ENCODE results near the gene TRIM17. TPM values are rescaled to one million over a fixed set of nuclear protein-coding genes. Genes with fewer than 3 reads are reported as not detected.
"Not testable (repeated sequence)": the region's sequence is repeated elsewhere in the genome, so short reads cannot be mapped to it uniquely, and the experiment has no call there.

Gene TRIM17
- total and polyA plus RNA-seq, 5 experiments from 2014 or later, result 0.39 to 3.1 (median 0.62) TPM

DNA sequence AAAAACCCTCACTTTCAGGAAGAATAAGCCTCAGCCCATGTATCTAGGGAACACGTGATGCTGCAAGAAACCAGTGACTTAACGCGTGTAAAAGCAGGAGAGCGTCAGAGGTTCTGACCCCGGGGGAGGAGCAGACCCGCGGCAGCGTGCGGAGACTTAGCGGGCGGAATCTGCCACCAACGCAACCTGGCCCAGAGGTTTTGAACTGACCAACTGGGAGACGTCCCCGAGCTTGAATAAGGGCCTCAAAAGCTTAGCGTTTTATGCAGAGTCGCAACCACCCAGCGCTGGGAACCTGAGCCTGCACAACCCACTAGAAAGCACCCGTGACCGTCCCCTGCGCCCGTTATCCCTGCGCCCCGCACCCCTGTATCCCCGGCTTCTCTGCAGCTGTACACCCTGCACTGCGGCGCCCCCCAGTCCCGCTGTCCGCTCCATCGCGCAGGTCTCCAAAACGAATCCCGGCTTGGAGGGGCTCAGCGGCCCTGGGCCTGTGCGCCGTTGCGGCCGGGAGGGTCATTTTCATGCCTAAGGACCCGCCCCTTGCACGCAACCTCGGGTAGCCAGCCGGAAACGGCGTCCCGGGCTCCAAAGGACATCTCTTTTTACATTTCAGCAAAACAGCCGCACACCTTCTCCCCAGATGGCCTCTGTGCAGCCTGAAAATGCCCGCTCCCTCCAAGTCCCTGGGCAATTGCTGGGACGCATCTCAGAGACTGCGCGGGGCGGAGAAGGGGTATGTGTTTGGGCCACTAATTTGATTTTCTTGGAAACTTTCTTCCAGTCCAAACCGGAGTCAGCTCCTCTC lies 29.4 kb upstream of the TRIM17 start:
- Mint-ChIP-seq H3K36me3 (peaks cover 0 to 2% (median 0%) of the 10 kb centered on the region in 3 donors), H3K27me3 (peaks cover 18 to 69% (median 58%) of the 10 kb centered on the region in 5 donors), H3K9me3 (peaks cover 0 to 4% (median 0%) of the 10 kb centered on the region in 9 donors), H3K4me1 (peaks cover 9 to 17% (median 15%) of the 10 kb centered on the region in 4 donors), H3K4me3 (peak overlapping the region; percentile 70 to 89 (median 84)), H3K27ac (peak overlapping the region in 2 of 10 donors; percentile 27 to 83)
- peak in 3 of 10 donors; percentile 22 to 40 (median 24) for DNase-seq
- ATAC-seq, result peak; percentile 86 to 87
- POLR2A ChIA-PET, result no interaction called here

DNA sequence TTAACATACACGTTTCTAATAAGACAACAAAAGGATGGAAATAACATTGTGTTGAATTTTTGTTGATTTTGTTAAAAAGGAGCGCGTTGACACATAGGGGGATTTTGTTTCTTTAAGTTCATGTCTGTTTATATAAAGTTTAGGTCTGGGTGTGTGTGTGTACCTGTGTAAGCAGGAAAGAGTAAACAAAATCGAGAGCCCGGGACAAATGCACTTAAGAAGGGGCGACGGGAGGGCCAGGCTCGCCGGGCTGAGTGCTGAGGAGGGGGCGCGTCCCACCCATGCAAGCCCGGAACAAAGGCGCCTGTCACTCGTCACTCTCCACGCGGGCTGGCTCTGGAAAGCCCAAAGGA lies 28.8 kb upstream of the TRIM17 start:
- ATAC-seq, result no peak
- Mint-ChIP-seq H3K27me3 (peaks cover 18 to 75% (median 62%) of the 10 kb centered on the region in 5 donors), H3K9me3 (peaks cover 0 to 4% (median 0%) of the 10 kb centered on the region in 9 donors), H3K4me3 (peak overlapping the region; percentile 70 to 89 (median 84)), H3K36me3 (peaks cover 0 to 2% (median 0%) of the 10 kb centered on the region in 3 donors), H3K27ac (peak overlapping the region in 2 of 10 donors; percentile 2 to 70), H3K4me1 (peaks cover 9 to 17% (median 15%) of the 10 kb centered on the region in 4 donors)
- no peak for DNase-seq
- POLR2A ChIA-PET, result no interaction called here

DNA sequence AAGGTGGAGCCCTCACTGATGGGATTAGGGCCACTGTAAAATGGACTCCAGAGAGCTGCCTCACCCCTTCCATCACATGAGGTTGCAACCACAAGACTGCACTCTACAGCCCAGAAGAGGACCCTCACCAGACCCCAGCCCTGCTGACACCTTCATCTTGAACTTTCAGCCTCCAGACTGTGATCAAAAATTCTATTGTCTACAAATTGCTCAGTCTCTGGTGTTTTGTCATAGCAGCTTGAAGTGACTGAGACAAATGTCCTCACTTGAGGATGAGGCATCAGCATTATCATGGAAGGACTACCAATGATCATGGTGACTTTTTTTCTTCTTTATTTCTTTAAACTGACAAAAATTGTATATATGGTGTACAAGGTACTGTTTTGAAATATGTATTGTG lies 26.7 kb upstream of the TRIM17 start:
- H3K4me1 Mint-ChIP-seq, result peaks cover 9 to 17% (median 15%) of the 10 kb centered on the region in 4 donors
- POLR2A ChIA-PET, result interaction anchor here (0.5 kb wide), 1 partner anchor 334 kb away, joined by 3 read pairs; no protein-coding TSS in a partner anchor
- ATAC-seq (no peak), DNase-seq (no peak)
- H3K9me3 Mint-ChIP-seq, result peaks cover 0 to 4% (median 0%) of the 10 kb centered on the region in 9 donors
- H3K27ac Mint-ChIP-seq, result no peak overlapping the region
- peaks cover 0 to 2% (median 0%) of the 10 kb centered on the region in 3 donors for H3K36me3 Mint-ChIP-seq
- peaks cover 28 to 91% (median 68%) of the 10 kb centered on the region in 5 donors for H3K27me3 Mint-ChIP-seq
- H3K4me3 Mint-ChIP-seq, result no peak overlapping the region

DNA sequence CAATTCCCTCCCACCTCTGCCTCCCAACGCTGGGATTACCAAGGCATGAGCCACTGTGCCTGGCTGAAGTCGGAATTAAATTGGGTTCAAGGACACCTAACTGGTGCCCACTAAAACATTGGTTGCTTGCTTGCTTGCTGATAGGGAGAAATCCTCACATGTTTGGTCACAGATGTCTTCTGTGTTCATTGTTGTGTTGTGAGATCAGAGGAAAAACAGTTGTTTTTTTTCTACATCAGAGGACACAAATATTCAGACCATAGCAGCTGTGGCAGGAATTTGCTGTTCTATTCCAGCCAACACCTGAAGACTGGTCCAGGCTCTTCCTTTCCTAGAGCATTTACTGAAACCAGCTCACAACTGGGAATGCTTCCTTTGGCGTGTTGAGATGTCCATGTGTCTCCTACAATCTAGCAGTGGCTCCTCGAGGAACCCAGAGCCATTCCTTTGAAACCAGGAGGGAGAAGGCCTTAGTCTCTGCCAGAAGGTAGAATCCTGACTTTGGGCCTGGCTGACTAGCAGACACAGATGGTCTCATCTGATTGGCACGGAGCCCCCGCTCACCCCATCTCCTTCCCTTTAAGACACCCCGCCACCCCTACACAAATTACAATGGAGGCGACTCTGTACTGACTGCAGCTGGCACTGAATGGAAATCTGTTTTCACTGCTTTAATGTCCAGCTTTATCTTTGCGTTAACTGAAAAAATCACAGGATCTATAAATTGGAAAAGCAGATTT lies 24.3 kb upstream of the TRIM17 start:
- Mint-ChIP-seq H3K9me3 (peaks cover 0 to 2% (median 0%) of the 10 kb centered on the region in 9 donors), H3K4me1 (peaks cover 8 to 10% (median 9%) of the 10 kb centered on the region in 4 donors), H3K4me3 (no peak overlapping the region), H3K36me3 (peaks cover 0 to 2% (median 0%) of the 10 kb centered on the region in 3 donors), H3K27me3 (peaks cover 30 to 84% (median 53%) of the 10 kb centered on the region in 5 donors), H3K27ac (no peak overlapping the region)
- POLR2A ChIA-PET, result no interaction called here
- ATAC-seq, result no peak
- no peak for DNase-seq

DNA sequence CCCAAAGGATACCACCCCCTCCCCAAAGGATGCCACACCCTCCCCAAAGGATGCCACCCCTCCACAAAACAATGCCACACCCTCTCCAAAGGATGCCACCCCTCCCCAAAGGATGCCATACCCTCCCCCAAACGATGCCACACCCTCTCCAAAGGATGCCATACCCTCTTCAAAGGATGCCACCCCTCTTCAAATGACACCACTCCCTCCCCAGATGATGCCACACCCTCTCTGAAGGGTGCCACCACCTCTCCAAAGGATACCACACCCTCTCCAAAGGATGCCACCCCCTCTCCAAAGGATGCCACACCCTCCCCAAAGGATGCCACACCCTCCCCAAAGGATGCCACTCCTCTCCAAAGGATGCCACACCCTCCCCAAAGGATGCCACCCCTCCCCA lies 21.6 kb upstream of the TRIM17 start:
- POLR2A ChIA-PET, result no interaction called here
- H3K4me1 Mint-ChIP-seq, result no peaks in the 10 kb centered on the region
- H3K9me3 Mint-ChIP-seq, result no peaks in the 10 kb centered on the region
- H3K36me3 Mint-ChIP-seq, result no peaks in the 10 kb centered on the region
- DNase-seq, result no peak
- no peak for ATAC-seq
- no peak overlapping the region for H3K27ac Mint-ChIP-seq
- H3K27me3 Mint-ChIP-seq, result peaks cover 24 to 79% (median 39%) of the 10 kb centered on the region in 5 donors
- H3K4me3 Mint-ChIP-seq, result no peak overlapping the region

DNA sequence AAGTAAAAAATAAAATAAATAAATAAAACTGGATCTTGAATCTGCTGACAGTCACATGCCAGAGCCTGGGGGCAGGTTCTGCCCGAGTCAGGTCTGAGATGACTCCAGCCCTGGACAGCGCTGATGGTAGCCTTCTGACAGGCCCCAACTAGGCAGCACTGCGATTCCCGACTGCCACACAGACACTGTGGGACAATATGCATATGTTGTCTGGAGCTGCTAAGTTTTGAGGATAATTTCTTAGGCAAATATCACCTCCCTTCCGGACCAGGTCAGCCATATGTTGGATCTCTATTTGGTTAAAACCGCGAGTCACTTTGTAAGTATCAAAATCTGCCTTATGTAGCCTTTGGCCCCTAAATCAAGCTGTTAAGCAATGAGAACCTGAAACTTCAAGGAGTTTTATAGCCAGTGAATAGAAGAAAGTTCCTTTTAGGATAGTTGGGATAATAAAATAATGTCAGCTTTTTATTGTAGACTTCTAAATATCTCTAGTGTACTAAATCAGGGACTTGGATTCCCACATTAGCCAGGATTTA lies 20.8 kb upstream of the TRIM17 start:
- Mint-ChIP-seq H3K36me3 (no peaks in the 10 kb centered on the region), H3K4me3 (no peak overlapping the region), H3K27me3 (peaks cover 27 to 81% (median 37%) of the 10 kb centered on the region in 5 donors), H3K4me1 (no peaks in the 10 kb centered on the region), H3K27ac (no peak overlapping the region), H3K9me3 (no peaks in the 10 kb centered on the region)
- POLR2A ChIA-PET, result no interaction called here
- DNase-seq (no peak), ATAC-seq (no peak)

DNA sequence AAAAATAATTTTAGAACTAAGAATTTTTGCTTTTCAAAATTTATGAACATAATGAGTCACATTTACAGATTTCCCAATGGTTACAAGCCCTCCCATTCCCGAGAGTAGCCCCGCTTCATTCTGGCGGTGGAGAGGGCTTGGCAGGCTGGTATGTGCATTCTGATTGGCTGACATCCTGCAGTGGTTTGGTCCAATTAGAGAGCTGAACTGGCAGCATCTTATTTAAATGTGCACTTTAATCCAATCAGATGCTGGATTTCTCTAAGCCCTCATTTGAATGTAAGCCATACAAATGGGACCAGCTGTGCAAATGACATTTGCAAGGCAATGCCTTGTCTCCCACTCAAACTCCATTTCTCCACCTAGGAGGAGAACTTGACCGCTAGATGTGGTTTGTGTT lies 18.0 kb upstream of the TRIM17 start:
- no peak overlapping the region for H3K27ac Mint-ChIP-seq
- no peaks in the 10 kb centered on the region for H3K4me1 Mint-ChIP-seq
- H3K9me3 Mint-ChIP-seq, result no peaks in the 10 kb centered on the region
- no peak for ATAC-seq
- no peak for DNase-seq
- peaks cover 25 to 73% (median 41%) of the 10 kb centered on the region in 5 donors for H3K27me3 Mint-ChIP-seq
- no peak overlapping the region for H3K4me3 Mint-ChIP-seq
- POLR2A ChIA-PET, result no interaction called here
- H3K36me3 Mint-ChIP-seq, result no peaks in the 10 kb centered on the region

DNA sequence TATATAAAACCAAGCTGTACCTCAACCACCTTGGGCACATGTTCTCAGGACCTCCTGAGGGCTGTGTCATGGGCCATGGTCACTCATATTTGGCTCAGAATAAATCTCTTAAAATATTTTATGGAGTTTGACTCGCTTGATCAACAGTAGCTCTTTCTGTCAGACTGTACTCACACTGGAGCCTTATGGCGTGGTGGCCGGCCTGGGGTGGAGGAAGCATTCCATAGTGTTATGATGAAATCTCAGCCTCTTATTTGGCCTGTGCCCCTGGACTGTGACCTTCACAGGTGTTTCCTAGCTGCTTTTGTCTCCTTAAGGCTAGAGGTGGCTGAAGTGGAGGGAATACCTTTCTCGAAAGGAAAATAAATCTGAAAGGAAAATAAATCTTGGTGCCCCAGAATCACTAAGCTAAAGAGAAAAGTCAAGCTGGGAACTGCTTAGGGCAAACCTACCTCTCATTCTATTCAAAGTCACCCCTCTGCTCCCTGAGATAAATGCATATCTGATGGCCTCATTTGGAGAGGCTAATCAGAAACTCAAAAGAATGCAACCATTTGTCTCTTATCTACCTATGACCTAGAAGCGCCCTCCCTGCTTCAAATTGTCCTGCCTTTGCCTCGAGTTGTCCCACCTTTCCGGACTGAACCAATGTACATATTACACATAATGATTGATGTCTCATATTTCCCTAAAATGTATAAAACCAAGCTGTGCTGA lies 16.8 kb upstream of the TRIM17 start:
- H3K27me3 Mint-ChIP-seq, result peaks cover 22 to 73% (median 40%) of the 10 kb centered on the region in 5 donors
- H3K4me1 Mint-ChIP-seq, POLR2A ChIA-PET, DNase-seq, H3K36me3 Mint-ChIP-seq, ATAC-seq, H3K9me3 Mint-ChIP-seq, H3K27ac Mint-ChIP-seq, H3K4me3 Mint-ChIP-seq: not testable (repeated sequence)

DNA sequence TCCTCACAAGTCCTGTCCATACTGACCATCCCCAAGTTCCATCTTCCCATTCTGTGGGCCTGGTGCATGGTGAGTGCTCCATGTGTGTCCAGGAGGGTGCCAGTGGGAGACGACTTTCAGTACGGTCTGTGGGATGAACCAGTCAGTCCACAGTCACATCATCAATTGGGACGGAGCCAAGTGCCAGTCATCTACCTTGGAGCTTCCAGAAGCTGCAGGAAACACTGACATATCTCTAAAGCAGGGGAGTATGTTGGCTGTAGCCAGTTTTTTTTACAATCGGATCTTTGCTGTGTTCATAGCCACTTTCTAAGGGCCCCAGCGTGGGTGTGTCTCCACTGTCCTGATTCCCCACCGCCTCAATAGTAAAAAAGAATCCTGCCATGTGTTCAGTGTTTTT lies 13.6 kb upstream of the TRIM17 start:
- Mint-ChIP-seq H3K36me3 (peaks cover 0 to 5% (median 0%) of the 10 kb centered on the region in 3 donors), H3K4me1 (no peaks in the 10 kb centered on the region), H3K4me3 (no peak overlapping the region), H3K9me3 (no peaks in the 10 kb centered on the region), H3K27ac (peak overlapping the region in 1 of 10 donors; percentile 46), H3K27me3 (peaks cover 18 to 59% (median 41%) of the 10 kb centered on the region in 5 donors)
- POLR2A ChIA-PET, result no interaction called here
- DNase-seq (no peak), ATAC-seq (no peak)

DNA sequence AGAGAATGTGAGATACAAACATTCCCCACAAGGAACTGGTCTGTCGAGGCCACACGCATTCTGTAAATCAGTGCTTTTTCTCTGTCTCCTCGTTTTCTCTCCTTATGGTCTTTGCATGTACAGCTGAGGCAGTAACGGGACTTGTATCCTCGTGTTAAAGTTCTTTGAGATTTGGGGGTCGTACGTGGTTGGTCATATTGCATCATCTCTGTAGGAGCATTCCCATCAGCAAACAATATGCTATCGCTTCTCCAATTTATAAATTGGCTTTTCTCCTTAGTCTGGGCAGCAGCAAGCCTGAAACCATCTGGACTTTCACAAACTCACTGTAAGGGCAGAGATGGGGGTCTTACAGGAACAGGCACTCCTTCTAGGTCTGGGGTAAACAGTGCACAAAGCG lies 13.0 kb upstream of the TRIM17 start:
- Mint-ChIP-seq H3K4me3 (no peak overlapping the region), H3K9me3 (no peaks in the 10 kb centered on the region), H3K27ac (no peak overlapping the region), H3K36me3 (peaks cover 0 to 5% (median 0%) of the 10 kb centered on the region in 3 donors), H3K4me1 (no peaks in the 10 kb centered on the region), H3K27me3 (peaks cover 15 to 54% (median 36%) of the 10 kb centered on the region in 5 donors)
- ATAC-seq (no peak), DNase-seq (no peak)
- POLR2A ChIA-PET, result interaction anchor here (0.6 to 0.8 kb wide), 2 partner anchors 14 to 1704 kb away, joined by 3 read pairs; no protein-coding TSS in a partner anchor

DNA sequence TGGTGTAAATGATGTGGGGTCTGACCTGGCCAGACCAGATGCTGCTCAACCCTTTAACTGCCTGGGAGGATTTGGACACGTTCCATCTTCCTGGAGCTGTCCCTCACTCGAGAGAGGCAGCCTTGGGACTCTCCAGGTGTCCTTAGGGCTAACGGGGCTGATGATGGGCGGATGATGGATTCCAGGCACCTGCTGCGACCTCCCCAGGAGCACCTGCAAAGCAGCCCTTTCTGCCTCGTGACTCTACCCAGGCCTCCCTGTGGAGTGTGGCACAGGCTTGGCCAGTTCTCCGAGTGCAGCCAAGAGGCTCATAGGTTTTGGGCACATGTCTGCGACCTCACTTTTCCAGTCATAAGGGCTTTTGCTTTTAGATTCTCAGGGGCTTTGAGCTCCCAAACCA lies 12.3 kb upstream of the TRIM17 start:
- Mint-ChIP-seq H3K4me1 (no peaks in the 10 kb centered on the region), H3K36me3 (peaks cover 0 to 5% (median 0%) of the 10 kb centered on the region in 3 donors), H3K4me3 (no peak overlapping the region), H3K27ac (no peak overlapping the region), H3K9me3 (no peaks in the 10 kb centered on the region), H3K27me3 (peaks cover 15 to 47% (median 33%) of the 10 kb centered on the region in 5 donors)
- ATAC-seq (no peak), DNase-seq (no peak)
- POLR2A ChIA-PET, result interaction anchor here (0.6 to 0.8 kb wide), 2 partner anchors 14 to 1705 kb away, joined by 3 read pairs; no protein-coding TSS in a partner anchor

DNA sequence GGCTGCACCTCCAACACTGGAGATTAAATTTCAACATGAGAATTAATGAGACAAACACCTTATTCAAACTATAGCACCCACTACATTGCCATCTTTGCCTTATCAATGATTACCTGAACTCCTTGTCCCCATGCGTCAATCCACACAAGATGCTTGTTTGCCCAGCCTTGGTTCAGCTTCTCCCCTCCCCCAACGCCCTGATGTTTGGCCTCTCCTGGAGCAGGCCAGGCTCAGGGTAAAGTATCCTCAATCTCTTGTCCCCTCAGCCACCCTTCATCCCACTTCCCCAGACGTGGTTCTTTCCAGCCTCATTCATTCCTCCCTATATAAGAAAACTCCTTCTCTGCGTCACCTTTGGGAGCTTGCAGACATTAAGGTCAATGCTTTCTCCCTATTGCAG lies 11.8 kb upstream of the TRIM17 start:
- Mint-ChIP-seq H3K27ac (peak overlapping the region in 2 of 10 donors; percentile 29 to 78), H3K9me3 (no peaks in the 10 kb centered on the region), H3K27me3 (peaks cover 15 to 41% (median 29%) of the 10 kb centered on the region in 5 donors), H3K36me3 (peaks cover 0 to 5% (median 0%) of the 10 kb centered on the region in 3 donors), H3K4me3 (no peak overlapping the region), H3K4me1 (no peaks in the 10 kb centered on the region)
- DNase-seq, result no peak
- POLR2A ChIA-PET, result no interaction called here
- no peak for ATAC-seq
